ENCODE data around the gene C16orf95.

- TF ChIP-seq CTCF (IDR thresholded peaks at IDR 0.05) (no peak), EZH2 (IDR thresholded peaks at IDR 0.05; ENCODE audit: borderline replicate concordance, insufficient read depth, low read depth, low read length, poor library complexity, severe bottlenecking) (no peak)
Measured at GRCh38 chr16:87346517-87347060, 29.4 kb upstream of the C16orf95 start.

Measured in B cell (primary cell).